LNCaP clone FGC (cell line): ENCODE results near the gene DLGAP1.

Source experiments
- DNase-seq: peaks from one replicate; pipeline ENCODE4 v3.0.0-alpha.2; 2011; ENCODE audit warnings: low read depth
- H3K4me3 ChIP-seq: 2 replicates; pipeline ENCODE4 v1.5.1; 2011; ENCODE audit warnings: mild to moderate bottlenecking, low read depth, low read length, control low read depth
- TF ChIP-seq, protein P1 (sequence below): IDR thresholded peaks from 2 replicates; pipeline ENCODE4 v1.5.1; 2012; ENCODE audit warnings: mild to moderate bottlenecking; ENCODE audit not compliant: control insufficient read depth, insufficient read depth; ENCODE audit errors: extremely low read depth

Gene DLGAP1

DNA sequence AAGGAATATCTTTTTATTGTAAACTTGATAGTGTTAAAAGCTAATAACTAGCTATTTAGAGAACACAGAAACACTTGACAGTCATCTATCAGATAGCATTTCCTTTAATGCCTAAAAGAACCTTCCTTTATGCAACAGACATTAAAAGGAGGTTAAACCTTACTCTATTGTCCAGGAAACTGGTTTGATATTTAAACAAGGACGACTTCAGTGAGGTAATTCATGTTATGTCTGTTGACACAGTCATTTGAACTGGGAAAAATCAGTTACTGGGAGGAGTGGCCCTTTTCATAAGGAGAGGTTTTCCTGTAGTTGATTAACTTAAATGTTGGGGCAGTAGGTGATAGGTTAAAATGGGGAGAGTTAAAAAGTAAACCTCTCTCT, 998.4 kb downstream of the DLGAP1 start:
- TF ChIP-seq, protein P1, sequence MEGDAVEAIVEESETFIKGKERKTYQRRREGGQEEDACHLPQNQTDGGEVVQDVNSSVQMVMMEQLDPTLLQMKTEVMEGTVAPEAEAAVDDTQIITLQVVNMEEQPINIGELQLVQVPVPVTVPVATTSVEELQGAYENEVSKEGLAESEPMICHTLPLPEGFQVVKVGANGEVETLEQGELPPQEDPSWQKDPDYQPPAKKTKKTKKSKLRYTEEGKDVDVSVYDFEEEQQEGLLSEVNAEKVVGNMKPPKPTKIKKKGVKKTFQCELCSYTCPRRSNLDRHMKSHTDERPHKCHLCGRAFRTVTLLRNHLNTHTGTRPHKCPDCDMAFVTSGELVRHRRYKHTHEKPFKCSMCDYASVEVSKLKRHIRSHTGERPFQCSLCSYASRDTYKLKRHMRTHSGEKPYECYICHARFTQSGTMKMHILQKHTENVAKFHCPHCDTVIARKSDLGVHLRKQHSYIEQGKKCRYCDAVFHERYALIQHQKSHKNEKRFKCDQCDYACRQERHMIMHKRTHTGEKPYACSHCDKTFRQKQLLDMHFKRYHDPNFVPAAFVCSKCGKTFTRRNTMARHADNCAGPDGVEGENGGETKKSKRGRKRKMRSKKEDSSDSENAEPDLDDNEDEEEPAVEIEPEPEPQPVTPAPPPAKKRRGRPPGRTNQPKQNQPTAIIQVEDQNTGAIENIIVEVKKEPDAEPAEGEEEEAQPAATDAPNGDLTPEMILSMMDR = no peak
- H3K4me3 ChIP-seq = peak overlapping the region; percentile 99
- no peak for DNase-seq

DNA sequence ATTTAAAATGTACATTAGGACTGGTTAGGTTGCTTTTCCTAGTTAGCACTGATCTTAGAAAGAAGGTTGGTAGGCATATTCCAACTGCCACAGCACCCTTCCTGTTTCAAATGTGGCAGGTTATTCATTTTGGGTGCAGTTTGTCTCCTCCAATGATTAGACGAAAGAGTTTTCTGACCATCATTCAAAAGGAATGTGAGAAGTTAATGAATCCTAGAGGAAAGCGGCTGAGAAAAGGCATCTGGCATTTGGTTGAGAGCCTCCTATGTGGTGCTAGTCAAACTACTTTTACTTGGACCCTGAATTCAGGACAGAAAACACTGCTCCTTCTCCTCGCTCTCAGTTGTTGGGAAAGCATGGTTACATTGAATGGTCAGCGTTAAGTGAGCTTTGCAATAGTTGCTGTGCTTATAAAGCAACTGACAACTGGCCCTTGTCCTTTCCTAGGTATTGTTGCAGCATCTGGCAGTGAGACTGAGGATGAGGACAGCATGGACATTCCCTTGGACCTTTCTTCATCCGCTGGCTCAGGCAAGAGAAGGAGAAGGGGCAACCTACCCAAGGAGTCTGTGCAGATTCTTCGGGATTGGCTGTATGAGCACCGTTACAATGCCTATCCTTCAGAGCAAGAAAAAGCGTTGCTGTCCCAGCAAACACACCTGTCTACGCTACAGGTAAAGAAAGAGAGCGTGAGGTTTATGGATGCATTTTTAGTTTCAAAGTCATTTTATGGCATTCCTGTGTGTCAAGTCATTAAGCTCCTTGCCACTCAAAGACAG, 999.0 kb downstream of the DLGAP1 start:
- TF ChIP-seq, protein P1 = no peak
- no peak for DNase-seq
- H3K4me3 ChIP-seq = peak overlapping the region; percentile 99

GRCh38 chr18:3455090-3455635, 999.9 kb downstream of the DLGAP1 start:
- H3K4me3 ChIP-seq = peak overlapping the region; percentile 99
- TF ChIP-seq, protein P1 = no peak
- DNase-seq = no peak

GRCh38 chr18:3454365-3455089, 1000.6 kb downstream of the DLGAP1 start:
- TF ChIP-seq, protein P1 = peak; percentile 71
- no peak for DNase-seq
- peak overlapping the region; percentile 99 for H3K4me3 ChIP-seq

DNA sequence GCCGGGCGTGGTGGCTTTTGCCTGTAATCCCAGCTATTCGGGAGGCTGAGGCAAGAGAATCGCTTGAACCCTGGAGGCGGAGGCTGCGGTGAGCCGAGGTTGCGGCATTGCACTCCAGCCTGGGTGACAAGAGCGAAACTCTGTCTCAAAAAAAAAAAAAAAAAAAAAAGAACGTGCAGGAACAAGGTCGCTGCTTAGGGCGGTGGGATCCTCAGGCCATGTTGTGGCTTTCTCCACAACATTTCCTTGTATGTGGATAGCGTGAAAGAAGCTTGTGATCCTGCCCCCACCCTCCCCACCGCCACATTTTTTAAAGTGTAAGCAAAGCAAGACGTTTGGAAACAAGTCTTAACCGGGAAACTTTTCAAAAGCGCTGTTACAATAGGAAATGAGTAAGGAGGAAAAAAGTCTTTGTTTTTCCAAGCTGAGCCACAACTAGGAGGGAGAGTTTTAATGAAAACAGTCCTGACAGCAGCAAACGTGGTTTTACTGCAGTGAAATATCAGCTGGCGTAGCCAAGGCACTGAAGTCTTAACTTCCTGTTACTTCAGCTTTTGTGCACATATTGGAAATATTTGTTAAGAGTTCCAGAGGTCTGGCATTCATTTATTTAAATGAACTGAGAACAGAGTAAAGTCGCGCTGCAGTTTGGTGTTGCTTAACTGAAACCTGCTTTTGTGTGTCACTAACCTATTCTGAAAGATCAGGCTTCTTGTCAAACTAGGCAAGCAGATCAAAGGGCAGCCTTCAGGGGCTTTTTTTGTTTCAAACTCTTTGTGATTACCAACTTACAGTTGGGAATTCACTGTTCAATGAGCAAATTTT, 1001.4 kb downstream of the DLGAP1 start:
- DNase-seq = no peak
- peak overlapping the region; percentile 99 for H3K4me3 ChIP-seq
- TF ChIP-seq, protein P1 = no peak

- peak overlapping the region; percentile 99 for H3K4me3 ChIP-seq
- TF ChIP-seq, protein P1 = no peak
- DNase-seq = no peak
Measured at GRCh38 chr18:3452750-3453539, 1002.2 kb downstream of the DLGAP1 start.
